DND-41 (cell line): ENCODE measurements around the gene AP2S1.

Source experiments
- ATAC-seq: fragments of 200-7000 bp; cut with Tn5 transposase; 3 replicates; pipeline ENCODE4 v1.9.1; 2021; ENCODE audit warnings: low read depth; ENCODE audit not compliant: insufficient read depth
- DNase-seq: peaks from one replicate; pipeline ENCODE4 v3.0.0-alpha.2; 2020
- H2AFZ ChIP-seq: 2 replicates; pipeline ENCODE4 v1.6.0; 2012; ENCODE audit warnings: low read depth, low read length
- H3K27ac ChIP-seq: 2 replicates; pipeline ENCODE4 v1.5.1; 2012; ENCODE audit warnings: low read length, inconsistent platforms
- H3K27me3 ChIP-seq: fragments of 200-600 bp; sonication (generic); 2 replicates; pipeline ENCODE4 v1.6.0; 2012; ENCODE audit warnings: low read length, mild to moderate bottlenecking, inconsistent platforms; ENCODE audit not compliant: insufficient read depth, poor library complexity
- H3K36me3 ChIP-seq: 2 replicates; pipeline ENCODE4 v1.5.1; 2012; ENCODE audit warnings: low read length, inconsistent platforms; ENCODE audit not compliant: insufficient read depth
- H3K4me1 ChIP-seq: 2 replicates; pipeline ENCODE4 v1.5.1; 2012; ENCODE audit warnings: mild to moderate bottlenecking, low read length; ENCODE audit not compliant: insufficient read depth
- H3K4me2 ChIP-seq: 2 replicates; pipeline ENCODE4 v1.6.0; 2012; ENCODE audit warnings: mild to moderate bottlenecking, moderate library complexity, low read length, inconsistent platforms; ENCODE audit not compliant: insufficient read depth
- H3K4me3 ChIP-seq, 2 experiments: fragments of 200-600 bp in 1 of 2; shearing (Covaris generic) in 1 of 2; 2 replicates each; pipeline ENCODE4 v1.5.1; 2012 to 2016; ENCODE audit warnings: inconsistent platforms in 2 of 2, low read length in 2 of 2, mild to moderate bottlenecking in 2 of 2, low read depth in 1 of 2, moderate library complexity in 1 of 2
- H3K79me2 ChIP-seq: 2 replicates; pipeline ENCODE4 v1.6.0; 2012; ENCODE audit warnings: low read length, inconsistent platforms; ENCODE audit not compliant: insufficient read depth
- H3K9ac ChIP-seq: 2 replicates; pipeline ENCODE4 v1.6.0; 2012; ENCODE audit warnings: low read depth, mild to moderate bottlenecking, inconsistent platforms, low read length, moderate library complexity
- H3K9me3 ChIP-seq: 2 replicates; pipeline ENCODE4 v1.5.1; 2012; ENCODE audit warnings: low read length, moderate library complexity, mild to moderate bottlenecking, inconsistent platforms; ENCODE audit not compliant: insufficient read depth, severe bottlenecking
- H4K20me1 ChIP-seq: 2 replicates; pipeline ENCODE4 v1.6.0; 2012; ENCODE audit warnings: low read length; ENCODE audit not compliant: insufficient read depth
- EZH2 ChIP-seq: IDR thresholded peaks from 3 replicates; pipeline ENCODE4 v1.6.1; 2012; ENCODE audit warnings: borderline replicate concordance, low read depth, mild to moderate bottlenecking, moderate library complexity, low read length, inconsistent platforms; ENCODE audit not compliant: severe bottlenecking
- TF ChIP-seq, protein P1 (sequence below): IDR thresholded peaks from 2 replicates; pipeline ENCODE4 v1.5.1; 2012; ENCODE audit warnings: borderline replicate concordance, low read length, moderate library complexity, mild to moderate bottlenecking; ENCODE audit not compliant: poor library complexity, severe bottlenecking; ENCODE audit errors: extremely low read depth

The AP2S1 gene

GRCh38 chr19:46862503-46862834, 11.8 kb upstream of the AP2S1 start:
- H3K79me2 ChIP-seq = peaks cover 82% of the 10 kb centered on the region
- H2AFZ ChIP-seq = no peak overlapping the region
- peaks cover 13% of the 10 kb centered on the region for H3K36me3 ChIP-seq
- H3K4me1 ChIP-seq = peaks cover 62% of the 10 kb centered on the region
- peak overlapping the region; percentile 67 to 75; a peak in 3 of 4 replicates for H3K4me3 ChIP-seq
- H4K20me1 ChIP-seq = peaks cover 56% of the 10 kb centered on the region
- no peak for TF ChIP-seq EZH2
- TF ChIP-seq, protein P1, sequence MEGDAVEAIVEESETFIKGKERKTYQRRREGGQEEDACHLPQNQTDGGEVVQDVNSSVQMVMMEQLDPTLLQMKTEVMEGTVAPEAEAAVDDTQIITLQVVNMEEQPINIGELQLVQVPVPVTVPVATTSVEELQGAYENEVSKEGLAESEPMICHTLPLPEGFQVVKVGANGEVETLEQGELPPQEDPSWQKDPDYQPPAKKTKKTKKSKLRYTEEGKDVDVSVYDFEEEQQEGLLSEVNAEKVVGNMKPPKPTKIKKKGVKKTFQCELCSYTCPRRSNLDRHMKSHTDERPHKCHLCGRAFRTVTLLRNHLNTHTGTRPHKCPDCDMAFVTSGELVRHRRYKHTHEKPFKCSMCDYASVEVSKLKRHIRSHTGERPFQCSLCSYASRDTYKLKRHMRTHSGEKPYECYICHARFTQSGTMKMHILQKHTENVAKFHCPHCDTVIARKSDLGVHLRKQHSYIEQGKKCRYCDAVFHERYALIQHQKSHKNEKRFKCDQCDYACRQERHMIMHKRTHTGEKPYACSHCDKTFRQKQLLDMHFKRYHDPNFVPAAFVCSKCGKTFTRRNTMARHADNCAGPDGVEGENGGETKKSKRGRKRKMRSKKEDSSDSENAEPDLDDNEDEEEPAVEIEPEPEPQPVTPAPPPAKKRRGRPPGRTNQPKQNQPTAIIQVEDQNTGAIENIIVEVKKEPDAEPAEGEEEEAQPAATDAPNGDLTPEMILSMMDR = no peak
- no peaks in the 10 kb centered on the region for H3K27me3 ChIP-seq
- ATAC-seq = no peak
- H3K9ac ChIP-seq = peak overlapping the region; percentile 100
- peak overlapping the region; percentile 71 for H3K27ac ChIP-seq
- peak overlapping the region; percentile 70 for H3K4me2 ChIP-seq
- H3K9me3 ChIP-seq = no peaks in the 10 kb centered on the region
- DNase-seq = no peak

GRCh38 chr19:46861691-46862502, 11.3 kb upstream of the AP2S1 start:
- Histone ChIP-seq H4K20me1 (peaks cover 51% of the 10 kb centered on the region), H3K79me2 (peaks cover 78% of the 10 kb centered on the region), H3K9ac (peak overlapping the region; percentile 100), H3K4me2 (peak overlapping the region; percentile 70), H3K9me3 (no peaks in the 10 kb centered on the region), H3K36me3 (peaks cover 10% of the 10 kb centered on the region), H3K27me3 (no peaks in the 10 kb centered on the region), H3K27ac (peak overlapping the region; percentile 71), H3K4me1 (peaks cover 59% of the 10 kb centered on the region), H3K4me3 (peak overlapping the region; percentile 67 to 75; a peak in 3 of 4 replicates), H2AFZ (peak overlapping the region; percentile 38; the same call in 1 of the 2 replicates)
- peak; percentile 25 for DNase-seq
- no peak for ATAC-seq
- TF ChIP-seq EZH2 = no peak
- TF ChIP-seq, protein P1 = no peak

- Histone ChIP-seq H3K4me3 (peak within 1 kb of the TSS; percentile 67 to 75; a peak in 3 of 4 replicates), H3K79me2 (peaks cover 69% of the 10 kb centered on the region), H3K27me3 (no peaks in the 10 kb centered on the region), H3K9ac (peak within 1 kb of the TSS; percentile 100), H3K36me3 (peaks cover 10% of the 10 kb centered on the region), H3K9me3 (no peaks in the 10 kb centered on the region), H2AFZ (peak within 1 kb of the TSS; percentile 92), H3K4me2 (peak within 1 kb of the TSS; percentile 98), H3K27ac (peak within 1 kb of the TSS; percentile 100), H3K4me1 (peaks cover 63% of the 10 kb centered on the region), H4K20me1 (peaks cover 42% of the 10 kb centered on the region)
- DNase-seq (peak; percentile 32), ATAC-seq (no peak; the same call in 2 of the 3 replicates)
- TF ChIP-seq, protein P1 = no peak
- TF ChIP-seq EZH2 = no peak
Measured at GRCh38 chr19:46860846-46861690, 10.4 kb upstream of the AP2S1 start, which contains the start of gene ARHGAP35. Gene ARHGAP35 (plus strand): TSS chr19:46860997. CDS start chr19:46918676, 57,679 bp downstream.
